ENCODE results near the gene DBP.
A peak's percentile ranks its signal among the peaks of the same experiment; 100 is the strongest.

The DBP gene

GRCh38 chr19:48596679-48597465, 40.3 kb downstream of the DBP start:
- in situ Hi-C loops (cut with MboI; ENCODE audit: low pct_unique_long_range_greater_than_20kb, low sequenced_read_pairs): loop anchor here (25.0 kb wide), 1 partner anchor 260 kb away; the partner anchor contains the start of gene EMP3
- DNase-seq: no peak

GRCh38 chr19:48596237-48596636, 40.9 kb downstream of the DBP start:
- DNase-seq: no peak
- in situ Hi-C loops (cut with MboI; ENCODE audit: low pct_unique_long_range_greater_than_20kb, low sequenced_read_pairs): loop anchor here (25.0 kb wide), 1 partner anchor 259 kb away; the partner anchor contains the start of gene EMP3

DNA sequence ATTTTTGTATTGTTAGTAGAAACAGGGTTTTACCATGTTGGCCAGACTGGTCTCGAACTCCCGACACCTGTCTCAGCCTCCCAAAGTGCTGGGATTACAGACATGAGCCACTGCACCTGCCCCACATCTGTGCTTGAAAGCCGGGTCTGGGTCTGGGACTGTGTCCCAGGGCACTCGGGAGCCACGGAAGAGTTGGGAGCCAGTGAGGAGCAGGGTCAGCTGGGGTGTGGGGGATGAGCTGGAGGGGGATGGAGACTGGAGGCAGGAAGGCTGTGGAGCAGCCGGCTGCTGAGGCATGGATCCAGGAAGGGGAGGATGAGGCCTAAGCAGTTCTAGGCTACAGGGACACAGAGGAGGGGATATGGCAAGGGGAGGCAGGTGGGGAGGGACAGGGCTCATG, 41.3 kb downstream of the DBP start:
- in situ Hi-C loops (cut with MboI; ENCODE audit: low pct_unique_long_range_greater_than_20kb, low sequenced_read_pairs): loop anchor here (25.0 kb wide), 1 partner anchor 259 kb away; the partner anchor contains the start of gene EMP3
- DNase-seq: no peak

- DNase-seq: no peak
- in situ Hi-C loops (cut with MboI; ENCODE audit: low pct_unique_long_range_greater_than_20kb, low sequenced_read_pairs): loop anchor here (25.0 kb wide), 1 partner anchor 258 kb away; the partner anchor contains the start of gene EMP3
Observed at GRCh38 chr19:48595171-48595570, 42.0 kb downstream of the DBP start.

DNA sequence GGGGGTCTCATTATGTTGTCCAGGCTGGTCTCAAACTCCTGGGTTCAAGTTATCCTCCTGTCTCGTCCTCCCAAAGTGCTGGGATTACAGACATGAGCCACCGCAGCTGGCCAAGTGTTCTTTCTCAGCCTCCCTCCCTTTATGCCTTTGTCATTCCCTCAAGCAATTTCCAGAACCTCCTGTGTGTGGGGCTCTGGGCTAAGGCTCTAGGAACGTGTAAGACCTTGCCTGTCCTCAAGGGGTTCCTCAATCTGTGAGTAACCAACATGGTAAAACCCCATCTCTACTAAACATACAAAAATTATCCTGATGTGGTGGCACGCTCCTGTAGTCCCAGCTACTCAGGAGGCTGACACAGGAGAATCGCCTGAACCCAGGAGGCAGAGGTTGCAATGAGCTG, 46.2 kb downstream of the DBP start:
- peak; percentile 26 for DNase-seq
- in situ Hi-C loops (cut with MboI; ENCODE audit: low pct_unique_long_range_greater_than_20kb, low sequenced_read_pairs): loop anchor here (25.0 kb wide), 1 partner anchor 254 kb away; the partner anchor contains the start of gene EMP3

GRCh38 chr19:48588670-48589401, 48.3 kb downstream of the DBP start:
- in situ Hi-C loops (cut with MboI; ENCODE audit: low pct_unique_long_range_greater_than_20kb, low sequenced_read_pairs): loop anchor here (25.0 kb wide), 1 partner anchor 252 kb away; the partner anchor contains the start of gene EMP3
- DNase-seq: peak; percentile 89

DNA sequence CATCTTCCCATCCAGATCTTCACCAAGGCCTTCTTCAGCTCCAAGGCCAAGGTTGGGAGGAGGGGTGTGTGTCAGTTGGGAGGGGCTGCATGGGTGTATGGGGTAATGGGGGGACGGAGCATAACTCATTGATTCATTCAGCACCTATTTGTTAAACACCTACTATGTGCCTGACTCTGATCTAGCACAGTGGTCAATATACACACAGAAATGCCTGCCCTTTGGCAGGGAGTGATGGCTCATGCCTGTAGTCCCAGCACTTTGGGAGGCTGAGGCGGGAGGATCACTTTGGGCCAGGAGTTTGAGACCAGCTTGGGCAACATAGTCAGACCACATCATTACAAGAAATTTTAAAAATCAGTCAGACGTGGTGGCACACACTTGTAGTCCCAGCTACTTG, 49.8 kb downstream of the DBP start:
- in situ Hi-C loops (cut with MboI; ENCODE audit: low pct_unique_long_range_greater_than_20kb, low sequenced_read_pairs): loop anchor here (25.0 kb wide), 1 partner anchor 250 kb away; the partner anchor contains the start of gene EMP3
- DNase-seq: no peak

DNA sequence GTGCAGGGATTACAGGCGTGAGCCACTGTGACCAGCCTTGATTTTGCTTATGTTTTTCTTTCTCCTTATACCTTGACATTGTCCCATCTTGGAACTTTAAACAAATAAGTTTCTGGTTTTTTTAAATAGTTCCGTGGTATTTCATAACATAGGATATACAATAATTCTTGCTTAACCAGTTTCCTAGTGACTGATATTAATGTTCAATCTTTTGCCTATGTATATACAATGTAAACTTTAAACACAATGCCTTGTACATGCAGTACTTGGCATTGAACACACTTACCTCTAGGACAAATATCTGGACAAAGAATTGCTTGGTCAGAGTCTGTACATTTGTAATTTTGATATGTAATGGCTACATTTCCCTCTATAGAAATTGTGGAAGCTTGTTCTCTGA, 55.0 kb downstream of the DBP start:
- in situ Hi-C loops (cut with MboI; ENCODE audit: low pct_unique_long_range_greater_than_20kb, low sequenced_read_pairs): loop anchor here (25.0 kb wide), 1 partner anchor 245 kb away; the partner anchor contains the start of gene EMP3
- no peak for DNase-seq

Measured in KBM-7 (cell line).